ENCODE data around the gene LRRN2.

The LRRN2 gene

GRCh38 chr1:204723131-204723787 is 37.7 kb upstream of the LRRN2 start:
- Histone ChIP-seq H3F3A (ENCODE audit: insufficient read depth, low read length) (no peaks in the 10 kb centered on the region), H2AFZ (ENCODE audit: low read length) (no peak overlapping the region), H3K79me2 (ENCODE audit: insufficient read depth, low read length) (no peaks in the 10 kb centered on the region), H3K4me3 (ENCODE audit: low read depth, low read length, poor library complexity, severe bottlenecking) (no peak overlapping the region), H3K9me2 (ENCODE audit: low read depth, low read length) (no peaks in the 10 kb centered on the region), H3K4me2 (ENCODE audit: low read length) (no peak overlapping the region), H3K27me3 (ENCODE audit: insufficient read depth, low read length) (no peaks in the 10 kb centered on the region), H3K9ac (ENCODE audit: low read length) (no peak overlapping the region), H3K36me3 (ENCODE audit: insufficient read depth, low read length) (no peaks in the 10 kb centered on the region), H3K4me1 (ENCODE audit: insufficient read depth, low read length, severe bottlenecking) (peaks cover 7% of the 10 kb centered on the region), H3K9me3 (ENCODE audit: low read length) (no peaks in the 10 kb centered on the region), H3K27ac (ENCODE audit: low read depth, low read length, poor library complexity, severe bottlenecking) (no peak overlapping the region), H4K20me1 (ENCODE audit: insufficient read depth, low read length) (no peaks in the 10 kb centered on the region)
- TF ChIP-seq CTCF (IDR thresholded peaks at IDR 0.05; ENCODE audit: low read length), result no peak

GRCh38 chr1:204721373-204722055 is 36.0 kb upstream of the LRRN2 start:
- Histone ChIP-seq H3K9ac (ENCODE audit: low read length) (no peak overlapping the region), H3K9me2 (ENCODE audit: low read depth, low read length) (no peaks in the 10 kb centered on the region), H3K79me2 (ENCODE audit: insufficient read depth, low read length) (no peaks in the 10 kb centered on the region), H3K36me3 (ENCODE audit: insufficient read depth, low read length) (no peaks in the 10 kb centered on the region), H4K20me1 (ENCODE audit: insufficient read depth, low read length) (no peaks in the 10 kb centered on the region), H3K4me3 (ENCODE audit: low read depth, low read length, poor library complexity, severe bottlenecking) (no peak overlapping the region), H3K27ac (ENCODE audit: low read depth, low read length, poor library complexity, severe bottlenecking) (no peak overlapping the region), H3F3A (ENCODE audit: insufficient read depth, low read length) (no peaks in the 10 kb centered on the region), H3K4me2 (ENCODE audit: low read length) (no peak overlapping the region), H3K9me3 (ENCODE audit: low read length) (no peaks in the 10 kb centered on the region), H3K4me1 (ENCODE audit: insufficient read depth, low read length, severe bottlenecking) (no peaks in the 10 kb centered on the region), H2AFZ (ENCODE audit: low read length) (no peak overlapping the region), H3K27me3 (ENCODE audit: insufficient read depth, low read length) (no peaks in the 10 kb centered on the region)
- TF ChIP-seq EZH2 (IDR thresholded peaks at IDR 0.05; ENCODE audit: borderline replicate concordance, low read length), result no peak
- no peak for TF ChIP-seq CTCF (IDR thresholded peaks at IDR 0.05; ENCODE audit: low read length)

- Histone ChIP-seq H3K9ac (ENCODE audit: low read length) (no peak overlapping the region), H3K27me3 (ENCODE audit: insufficient read depth, low read length) (no peaks in the 10 kb centered on the region), H3K4me1 (ENCODE audit: insufficient read depth, low read length, severe bottlenecking) (peaks cover 20% of the 10 kb centered on the region), H3K4me2 (ENCODE audit: low read length) (no peak overlapping the region), H3F3A (ENCODE audit: insufficient read depth, low read length) (no peaks in the 10 kb centered on the region), H3K9me2 (ENCODE audit: low read depth, low read length) (no peaks in the 10 kb centered on the region), H2AFZ (ENCODE audit: low read length) (no peak overlapping the region), H3K27ac (ENCODE audit: low read depth, low read length, poor library complexity, severe bottlenecking) (no peak overlapping the region), H3K79me2 (ENCODE audit: insufficient read depth, low read length) (no peaks in the 10 kb centered on the region), H4K20me1 (ENCODE audit: insufficient read depth, low read length) (no peaks in the 10 kb centered on the region), H3K4me3 (ENCODE audit: low read depth, low read length, poor library complexity, severe bottlenecking) (no peak overlapping the region), H3K9me3 (ENCODE audit: low read length) (no peaks in the 10 kb centered on the region), H3K36me3 (ENCODE audit: insufficient read depth, low read length) (no peaks in the 10 kb centered on the region)
- TF ChIP-seq EZH2 (IDR thresholded peaks at IDR 0.05; ENCODE audit: borderline replicate concordance, low read length) (no peak), CTCF (IDR thresholded peaks at IDR 0.05; ENCODE audit: low read length) (no peak)
Measured at GRCh38 chr1:204716660-204717059, 31.1 kb upstream of the LRRN2 start.
